GM19351 (cell line): Measurements from ENCODE around the gene PTPRD.

Experiments
- ATAC-seq: cut with Tn5 transposase; IDR thresholded peaks from one replicate; pipeline ENCODE4 v1.9.1; 2021; ENCODE audit warnings: mild to moderate bottlenecking, moderate library complexity; ENCODE audit not compliant: unreplicated experiment

Gene PTPRD

DNA sequence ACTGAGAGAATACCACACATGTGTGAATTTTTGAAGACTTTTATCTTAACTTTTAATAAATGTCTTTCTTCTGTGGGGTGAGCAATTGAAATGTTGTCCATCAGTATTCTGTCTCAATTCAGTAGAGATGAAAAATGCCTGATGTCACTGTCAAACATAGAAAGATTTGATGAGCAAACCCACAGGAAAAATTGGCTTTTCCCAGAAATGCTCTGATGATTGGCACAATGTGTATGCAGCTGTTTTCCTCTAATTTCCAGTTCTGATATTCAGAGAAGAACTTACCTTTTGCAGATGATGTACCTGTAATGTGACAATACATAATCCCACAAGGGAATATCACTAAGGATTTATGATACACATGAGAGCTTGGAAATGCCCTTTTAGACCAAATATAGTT, 340.0 kb downstream of the PTPRD start:
- no peak for ATAC-seq

DNA sequence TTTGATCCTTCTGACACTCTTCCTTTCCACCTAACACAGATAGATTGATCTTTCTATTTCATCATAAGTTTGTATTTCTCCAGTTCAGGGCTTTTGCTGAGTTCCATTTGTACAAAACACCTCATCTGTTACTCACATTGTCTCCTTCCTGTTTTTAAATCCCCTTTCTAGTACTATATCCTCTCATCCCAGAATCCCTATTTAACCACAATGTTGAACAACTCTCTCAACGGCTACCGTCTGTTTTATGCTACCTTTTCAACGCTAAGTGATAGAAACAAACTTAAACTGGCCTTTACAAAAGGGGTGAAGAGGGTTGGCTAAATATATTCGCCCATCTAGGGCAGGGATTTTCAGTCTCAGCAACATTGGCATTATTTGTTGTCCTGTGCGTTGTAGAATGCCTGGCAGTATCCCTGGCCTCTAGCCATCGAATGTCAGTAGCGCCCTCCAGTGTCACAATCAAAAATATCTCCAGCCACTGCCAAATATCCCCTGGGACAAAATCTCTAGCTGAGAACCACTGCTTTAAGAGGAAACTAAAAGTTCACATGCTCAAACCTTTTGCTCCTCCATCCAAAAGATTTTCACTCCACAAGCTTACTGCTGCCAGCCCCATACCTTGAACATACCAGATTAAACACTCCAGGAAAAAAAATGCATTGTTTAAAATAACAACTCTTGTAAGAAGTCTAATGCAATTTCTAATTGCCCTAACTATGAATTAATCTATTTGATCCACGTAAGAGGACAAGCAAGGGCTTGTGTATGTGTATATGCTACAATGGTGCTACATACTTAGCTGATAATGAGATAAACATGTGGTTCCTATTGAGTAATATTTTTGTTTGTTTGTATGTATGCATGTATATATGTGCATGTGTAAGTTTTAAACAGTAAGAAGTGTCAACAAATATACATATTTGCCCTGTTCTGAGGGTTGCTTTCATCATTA, 344.0 kb downstream of the PTPRD start:
- no peak for ATAC-seq

DNA sequence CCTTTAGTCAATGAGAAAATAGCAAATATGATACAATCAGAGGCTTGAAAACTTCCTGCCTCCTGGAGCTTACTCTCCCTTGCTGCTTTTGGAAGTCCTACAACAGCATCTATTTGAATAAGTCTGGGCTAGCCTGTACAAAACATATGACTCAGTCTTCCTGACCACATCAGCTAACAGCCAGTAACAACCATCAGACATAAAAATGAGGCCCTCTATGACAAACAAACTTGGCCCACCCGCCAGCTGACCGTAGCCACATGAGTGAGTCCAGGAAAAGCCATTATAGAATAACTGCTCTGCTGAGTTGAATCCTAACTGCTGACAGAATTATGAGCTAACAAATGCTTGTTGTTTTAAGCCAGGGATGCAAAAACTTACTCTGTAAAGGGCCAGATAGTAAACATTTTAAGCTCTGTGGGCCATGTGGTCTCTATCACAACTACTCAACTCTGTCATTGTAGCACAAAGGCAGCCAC, 347.6 kb downstream of the PTPRD start:
- no peak for ATAC-seq

DNA sequence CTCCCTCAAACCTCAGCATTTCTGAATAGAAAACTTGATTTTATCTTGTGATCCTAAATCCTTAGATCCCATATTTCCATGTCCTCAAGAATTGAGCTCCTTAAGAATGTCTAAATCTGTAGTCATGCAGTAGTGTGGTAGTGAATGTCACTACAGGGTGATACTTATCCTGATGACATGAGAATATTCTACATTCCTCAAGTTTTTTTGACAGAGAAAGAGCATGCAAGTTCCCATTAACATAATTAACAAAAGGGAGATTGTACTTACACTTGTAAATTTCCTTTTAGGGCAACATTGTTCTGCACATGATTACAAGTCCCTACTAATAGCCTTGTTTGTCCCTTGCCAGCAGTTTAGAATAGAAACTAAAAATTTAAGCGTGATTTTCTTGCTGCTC, 352.3 kb downstream of the PTPRD start:
- no peak for ATAC-seq

DNA sequence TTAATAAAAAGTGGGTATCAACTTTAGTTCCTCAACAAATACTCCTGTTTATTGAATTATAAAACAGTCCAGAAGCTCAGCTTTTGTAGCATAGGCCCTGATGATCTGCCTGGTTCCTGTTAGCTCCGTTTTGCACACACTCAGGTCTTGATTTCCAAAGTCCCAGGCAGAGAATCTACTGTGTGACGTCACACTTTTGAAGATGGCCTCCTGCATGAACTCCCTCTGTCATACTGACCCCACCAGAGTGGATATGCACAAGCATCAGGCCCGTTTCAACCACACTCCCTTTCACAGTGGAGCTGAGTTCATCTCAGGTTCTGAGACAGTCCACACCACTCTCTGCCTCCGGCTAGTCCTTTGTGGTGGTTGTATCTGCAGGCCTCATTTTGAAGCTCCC, 353.1 kb downstream of the PTPRD start:
- ATAC-seq: no peak

DNA sequence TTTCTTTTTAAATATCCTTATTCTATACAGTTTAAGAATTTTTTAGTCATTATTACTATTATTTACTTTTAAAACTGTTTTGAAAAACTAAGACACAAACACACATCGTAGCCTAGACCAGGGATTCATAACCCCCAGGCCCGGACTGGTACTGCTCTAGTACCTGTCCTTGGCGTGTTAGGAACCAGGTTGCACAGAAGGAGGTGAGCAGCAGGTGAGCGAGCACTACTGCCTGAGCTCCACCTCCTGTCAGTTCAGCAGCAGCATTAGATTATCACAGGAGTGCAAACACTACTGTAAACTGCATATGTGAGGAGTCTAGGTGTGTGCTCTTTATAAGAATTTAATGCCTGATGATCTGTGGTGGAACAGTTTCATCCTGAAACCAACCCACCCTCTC, 357.0 kb downstream of the PTPRD start:
- no peak for ATAC-seq

DNA sequence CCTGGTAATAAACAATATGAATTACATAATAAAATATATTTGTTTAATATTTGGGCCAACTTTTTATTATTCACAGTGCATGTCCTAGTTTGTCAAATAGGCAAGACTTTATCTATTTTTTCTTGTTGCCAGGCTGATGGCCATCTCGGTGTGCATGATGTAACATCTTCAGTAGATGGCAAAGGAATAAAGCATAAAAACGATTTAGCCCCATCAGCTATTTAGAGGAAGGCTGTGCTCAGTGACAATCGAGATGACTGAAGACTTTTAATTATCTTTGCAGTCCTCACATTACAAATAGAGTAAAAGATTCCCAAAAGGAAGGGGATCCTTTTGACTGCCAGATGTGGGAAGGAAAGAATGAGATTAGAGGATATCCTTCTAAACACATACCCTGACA, 358.5 kb downstream of the PTPRD start:
- ATAC-seq: no peak

DNA sequence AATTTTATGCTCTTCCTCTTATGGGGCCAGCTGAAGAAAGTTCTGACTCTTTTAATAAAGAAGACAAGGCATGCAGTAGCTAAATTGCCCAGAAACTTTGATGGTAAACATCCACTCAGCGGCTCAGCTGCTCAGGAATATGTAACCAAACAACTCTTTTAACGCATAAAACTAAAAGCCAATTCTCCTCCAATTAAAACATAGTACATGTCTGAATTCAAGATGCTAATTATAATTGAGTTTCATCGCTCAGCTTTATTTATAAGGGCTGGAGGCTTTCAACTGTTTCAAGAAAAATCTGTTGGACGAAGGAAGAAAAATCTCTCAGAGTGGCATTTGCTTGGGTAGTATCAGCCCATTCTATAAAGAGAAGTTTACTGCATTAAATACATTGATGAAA, 359.5 kb downstream of the PTPRD start:
- ATAC-seq: no peak

DNA sequence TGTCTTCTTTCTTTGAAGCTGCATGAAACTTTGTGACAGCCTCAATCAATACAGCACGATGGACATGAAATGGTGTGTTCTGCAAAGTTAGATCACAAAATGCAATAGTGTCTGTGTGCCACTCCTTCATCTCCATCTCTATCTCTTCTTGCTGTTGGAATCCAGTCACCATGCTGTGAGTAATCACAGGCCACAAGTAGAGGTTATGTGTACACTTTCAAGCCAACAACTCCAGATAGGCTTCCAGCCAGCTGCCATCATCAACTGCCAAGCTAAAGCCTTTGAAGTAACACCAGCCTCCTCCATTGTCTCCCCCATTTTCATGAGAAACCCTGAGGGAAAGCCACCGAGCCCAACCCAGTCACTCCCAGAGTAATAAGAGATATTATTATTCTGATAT, 360.6 kb downstream of the PTPRD start:
- no peak for ATAC-seq

DNA sequence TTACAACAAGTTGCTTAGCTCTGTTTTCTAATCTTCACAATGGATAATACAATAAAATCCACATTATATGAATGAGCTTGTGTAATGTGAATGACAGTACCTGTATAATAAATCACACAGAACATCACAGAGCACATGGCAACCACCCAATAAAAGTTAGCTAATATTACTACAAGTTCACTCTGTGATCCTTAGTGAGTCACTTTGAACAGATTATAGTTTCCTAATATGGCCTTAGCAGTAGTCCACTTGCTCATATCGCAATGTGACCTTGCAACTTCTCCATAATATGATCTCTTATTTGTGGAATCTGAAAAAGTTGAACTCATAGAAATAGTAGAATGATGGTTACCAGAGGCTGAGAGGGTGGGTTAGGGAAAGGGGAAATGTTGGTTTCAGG, 361.3 kb downstream of the PTPRD start:
- no peak for ATAC-seq

DNA sequence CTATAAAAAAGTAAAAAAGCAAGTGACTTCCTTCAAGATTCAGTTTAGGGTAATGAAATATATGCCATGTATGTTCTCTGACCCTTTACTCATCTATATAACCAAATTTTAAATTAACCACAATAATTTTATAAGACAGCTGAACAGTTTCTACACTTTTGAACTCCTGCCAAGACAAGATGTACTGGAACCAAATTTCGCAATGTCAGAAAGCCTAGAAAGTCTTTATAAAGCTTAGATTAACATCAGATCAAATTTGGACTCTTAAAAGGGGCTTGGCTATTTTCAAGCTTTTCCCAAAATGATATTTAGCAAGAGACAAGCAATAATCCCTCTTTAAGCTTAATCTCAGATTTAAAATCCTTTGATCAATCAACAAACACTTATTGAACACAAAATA, 362.6 kb downstream of the PTPRD start:
- no peak for ATAC-seq

DNA sequence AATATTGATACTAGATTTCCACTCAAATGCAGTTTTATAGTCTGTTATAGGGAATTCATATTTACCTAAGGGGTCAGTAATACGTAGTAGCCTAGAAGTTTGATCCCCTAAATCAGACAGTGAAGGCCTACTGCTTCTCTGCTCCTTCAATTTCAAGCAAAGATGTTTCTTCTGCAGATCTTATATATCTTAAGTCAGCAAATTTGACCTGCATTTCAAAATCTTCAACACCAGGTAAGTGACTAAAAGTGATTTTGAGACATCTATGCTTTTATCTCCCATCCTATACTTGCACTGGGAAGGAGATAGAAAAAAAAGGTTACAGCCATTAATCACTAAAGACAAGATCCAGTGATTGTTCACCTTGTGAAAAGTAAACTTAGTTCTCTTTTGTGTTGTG, 363.9 kb downstream of the PTPRD start:
- no peak for ATAC-seq

DNA sequence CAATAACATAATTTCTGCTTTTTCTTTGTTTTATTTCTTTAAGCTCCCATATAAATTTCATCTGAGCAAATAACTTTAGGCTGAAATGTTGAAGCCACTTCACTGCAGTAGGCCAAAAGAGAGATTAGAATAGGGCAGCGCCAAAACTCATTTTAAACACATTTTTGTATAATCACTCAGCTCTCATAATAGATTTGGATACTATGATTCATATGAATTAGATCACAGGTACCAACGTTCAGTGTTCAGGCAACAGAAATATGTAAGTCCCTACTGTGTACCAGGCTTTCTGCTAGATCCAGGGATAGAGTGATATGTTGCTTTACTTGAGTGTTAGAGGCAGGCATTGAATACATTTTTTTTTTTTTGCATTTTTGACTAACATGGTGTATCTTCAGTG, 370.5 kb downstream of the PTPRD start:
- ATAC-seq: no peak

DNA sequence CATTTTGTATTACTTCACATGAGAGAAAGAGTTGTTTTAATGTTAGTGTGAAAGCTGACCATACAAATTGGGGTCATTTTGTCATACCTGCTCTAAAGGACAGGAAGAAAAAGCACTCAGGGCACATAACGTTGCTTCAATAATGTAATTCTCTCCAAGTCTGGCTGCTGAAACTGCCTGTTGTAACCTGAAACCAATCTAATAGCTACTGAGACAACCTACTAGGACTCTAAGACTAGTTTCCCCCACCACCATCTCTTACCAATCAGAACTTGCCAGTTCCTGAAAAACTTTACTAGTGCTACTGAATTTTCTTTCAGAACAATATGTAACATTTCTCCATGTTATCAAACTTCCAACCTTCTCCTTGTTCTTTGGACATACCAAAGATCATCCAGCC, 374.7 kb downstream of the PTPRD start:
- ATAC-seq: no peak

DNA sequence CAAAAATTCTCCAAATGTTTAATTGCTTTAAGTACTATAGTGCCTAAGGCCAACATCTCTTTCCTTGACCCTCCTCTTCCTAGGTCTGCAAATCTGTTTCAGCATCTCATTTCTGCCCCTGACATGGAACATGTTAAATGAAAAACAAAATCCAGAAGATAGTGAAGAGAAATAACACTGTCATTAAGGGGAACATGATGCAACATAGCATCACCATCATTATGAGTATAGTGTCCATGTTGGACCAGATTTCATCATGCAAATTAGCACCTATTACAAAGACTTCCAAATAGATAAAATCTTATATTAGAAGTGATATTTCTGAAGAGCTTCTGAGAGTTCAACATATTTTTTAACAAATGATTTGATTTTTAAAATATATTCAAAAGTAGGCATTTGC, 375.2 kb downstream of the PTPRD start:
- ATAC-seq: no peak

DNA sequence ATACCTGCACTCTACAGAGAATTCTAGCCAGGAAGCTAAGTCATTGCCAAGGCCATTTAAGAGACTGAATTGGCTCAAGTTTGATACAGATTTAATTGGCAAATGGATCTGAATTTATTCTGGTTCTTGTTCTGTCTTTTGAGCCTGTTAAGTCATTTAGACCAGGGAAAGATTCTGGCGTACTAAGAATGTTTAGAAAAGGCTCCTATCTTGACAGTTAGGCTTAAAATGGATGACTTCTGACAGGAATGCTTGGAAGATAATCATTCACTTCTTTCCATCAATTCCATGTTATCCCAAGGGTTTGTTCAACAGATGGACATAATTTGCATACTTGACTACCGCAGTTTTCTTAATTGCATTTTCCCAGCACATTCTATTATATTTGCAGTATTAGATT, 376.6 kb downstream of the PTPRD start:
- ATAC-seq: no peak

DNA sequence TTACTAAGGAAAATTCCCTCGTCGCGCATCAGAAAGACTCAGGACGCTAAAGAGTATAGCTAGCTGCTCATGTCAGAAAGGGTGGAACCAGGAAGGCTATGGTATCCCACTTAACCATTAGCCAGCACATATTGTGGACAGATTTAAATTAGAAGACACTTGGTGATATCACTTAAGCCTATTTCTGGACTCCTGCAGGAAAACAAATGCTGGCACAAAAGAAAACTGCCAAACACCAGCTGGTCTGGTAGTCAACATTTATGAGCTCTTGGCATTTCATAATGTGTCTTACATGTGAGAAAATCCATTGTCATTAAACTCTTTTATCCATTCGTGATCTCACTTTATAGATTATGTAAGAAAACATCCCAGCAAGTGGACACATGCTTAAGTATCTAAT, 377.4 kb downstream of the PTPRD start:
- ATAC-seq: no peak

DNA sequence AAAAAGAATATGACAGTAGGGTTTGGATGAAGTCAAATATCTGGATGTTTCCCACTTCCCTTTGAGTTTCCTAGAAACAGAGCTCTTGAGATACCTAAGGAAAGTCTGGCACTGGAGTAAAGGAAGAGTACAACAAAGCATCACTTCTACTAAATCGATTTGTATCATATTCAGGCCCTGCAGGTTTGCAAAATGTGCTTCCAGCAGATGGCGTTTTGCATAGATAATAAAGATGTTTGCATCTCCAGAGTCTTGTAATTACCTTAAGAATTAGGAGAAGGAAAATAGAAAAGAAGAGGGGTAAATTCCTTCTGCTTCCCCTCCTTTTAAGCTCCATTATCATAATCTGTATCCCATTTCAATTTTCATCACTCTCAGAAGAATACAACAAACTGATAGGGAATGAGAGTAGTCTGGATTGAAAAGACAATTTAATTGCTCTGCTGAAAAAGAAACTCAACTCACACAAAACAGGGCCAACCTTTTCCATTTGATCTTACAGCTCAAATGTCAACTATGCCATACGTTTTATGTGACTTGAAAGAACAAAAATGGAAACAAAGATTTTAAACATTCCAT, 380.4 kb downstream of the PTPRD start:
- no peak for ATAC-seq

DNA sequence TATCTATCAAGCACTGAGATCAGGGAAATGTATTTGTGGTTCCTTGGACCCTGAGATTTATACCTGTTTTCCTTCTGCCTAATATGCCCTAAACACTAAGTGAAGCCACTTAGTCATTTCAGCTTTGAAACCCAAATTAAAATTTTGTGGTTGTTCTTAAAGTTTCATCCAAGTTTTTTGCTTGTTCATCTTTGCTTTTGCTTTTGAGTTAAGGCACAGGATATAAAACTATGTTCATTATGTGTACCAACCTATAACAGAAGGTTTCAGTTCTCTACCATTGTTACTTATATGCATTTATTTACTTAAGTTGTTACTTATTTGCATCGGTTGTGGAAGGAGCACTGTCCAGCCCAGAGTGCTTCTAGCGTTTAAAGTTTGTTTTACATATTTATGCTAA, 382.3 kb downstream of the PTPRD start:
- ATAC-seq: no peak

DNA sequence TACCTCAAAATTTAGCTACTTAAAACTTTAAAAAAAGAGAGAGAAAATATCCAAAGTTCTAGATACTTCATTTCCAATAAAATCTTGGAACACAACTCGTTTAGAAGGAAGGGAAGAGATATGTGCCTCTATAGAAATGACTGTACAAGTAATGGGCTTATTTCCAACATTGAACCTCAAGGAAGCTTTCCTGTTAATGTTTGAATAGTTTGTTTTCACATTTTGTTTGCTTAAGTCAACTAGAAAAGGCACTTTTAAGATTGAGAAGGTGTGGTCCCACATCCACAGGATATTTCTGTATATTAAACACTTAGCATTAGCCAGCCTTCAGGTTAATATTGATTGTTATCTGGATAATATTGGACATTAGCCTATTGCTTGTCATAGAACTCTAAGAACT, 384.7 kb downstream of the PTPRD start:
- no peak for ATAC-seq

DNA sequence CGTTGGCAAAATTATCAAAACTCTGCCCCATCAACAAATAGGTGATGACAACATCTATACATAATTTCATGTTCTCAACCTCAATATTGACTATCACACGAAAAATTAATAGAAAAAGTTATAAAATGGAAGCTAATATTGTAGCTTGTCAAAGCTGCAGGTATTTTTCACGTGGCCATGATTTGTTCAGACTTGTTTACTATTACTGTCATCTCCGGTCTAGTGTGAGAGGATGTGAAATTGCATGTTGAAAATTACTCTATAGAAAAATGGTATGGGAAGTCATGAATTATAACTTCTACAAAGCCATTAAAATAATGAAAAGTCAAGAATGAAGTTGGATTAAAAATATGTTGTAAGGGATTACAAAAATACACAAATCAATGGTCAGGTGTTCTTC, 385.8 kb downstream of the PTPRD start:
- ATAC-seq: no peak

DNA sequence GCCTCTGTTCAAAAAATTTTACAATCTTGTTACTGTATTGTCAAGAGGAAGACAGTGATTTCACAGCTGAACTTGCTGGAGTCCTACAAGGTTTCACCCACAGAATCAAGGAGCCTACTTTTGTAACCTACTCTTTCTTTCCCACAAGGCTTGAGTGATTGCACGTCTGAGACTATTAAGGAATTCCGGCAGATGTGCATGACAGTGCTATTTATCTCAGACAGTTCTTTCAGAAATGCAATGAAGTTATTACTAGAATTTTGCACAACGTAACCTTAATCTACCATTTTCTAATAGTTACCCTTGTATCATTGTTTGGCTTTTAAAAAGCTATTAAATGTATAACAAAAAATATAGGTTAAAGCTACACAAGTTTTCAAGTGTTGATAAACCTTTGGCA, 400.1 kb downstream of the PTPRD start:
- no peak for ATAC-seq

DNA sequence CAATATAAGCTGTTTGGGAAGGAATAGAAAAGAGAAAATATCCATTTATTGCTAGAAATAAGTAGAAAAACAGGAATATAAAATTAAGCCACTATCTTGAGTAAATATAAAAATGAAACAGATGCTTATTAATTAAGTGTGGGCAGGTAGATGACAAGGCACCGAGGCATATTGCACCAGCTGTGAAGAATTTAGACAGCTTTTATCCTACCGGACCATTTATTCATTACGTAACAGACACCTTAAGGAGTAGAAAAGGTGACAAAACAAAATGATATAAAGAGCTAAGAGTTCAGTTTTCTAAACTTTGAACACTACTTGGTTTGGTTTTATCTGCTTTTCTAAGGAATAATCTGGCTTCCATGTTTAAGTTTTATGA, 404.1 kb downstream of the PTPRD start:
- no peak for ATAC-seq
